Measurements from ENCODE around the gene DPP7. TPM values are rescaled to one million over a fixed set of nuclear protein-coding genes. Genes with fewer than 3 reads are reported as not detected.

The DPP7 gene
- total RNA-seq, 1 donor from 2014 or later: 6.1 TPM

DNA sequence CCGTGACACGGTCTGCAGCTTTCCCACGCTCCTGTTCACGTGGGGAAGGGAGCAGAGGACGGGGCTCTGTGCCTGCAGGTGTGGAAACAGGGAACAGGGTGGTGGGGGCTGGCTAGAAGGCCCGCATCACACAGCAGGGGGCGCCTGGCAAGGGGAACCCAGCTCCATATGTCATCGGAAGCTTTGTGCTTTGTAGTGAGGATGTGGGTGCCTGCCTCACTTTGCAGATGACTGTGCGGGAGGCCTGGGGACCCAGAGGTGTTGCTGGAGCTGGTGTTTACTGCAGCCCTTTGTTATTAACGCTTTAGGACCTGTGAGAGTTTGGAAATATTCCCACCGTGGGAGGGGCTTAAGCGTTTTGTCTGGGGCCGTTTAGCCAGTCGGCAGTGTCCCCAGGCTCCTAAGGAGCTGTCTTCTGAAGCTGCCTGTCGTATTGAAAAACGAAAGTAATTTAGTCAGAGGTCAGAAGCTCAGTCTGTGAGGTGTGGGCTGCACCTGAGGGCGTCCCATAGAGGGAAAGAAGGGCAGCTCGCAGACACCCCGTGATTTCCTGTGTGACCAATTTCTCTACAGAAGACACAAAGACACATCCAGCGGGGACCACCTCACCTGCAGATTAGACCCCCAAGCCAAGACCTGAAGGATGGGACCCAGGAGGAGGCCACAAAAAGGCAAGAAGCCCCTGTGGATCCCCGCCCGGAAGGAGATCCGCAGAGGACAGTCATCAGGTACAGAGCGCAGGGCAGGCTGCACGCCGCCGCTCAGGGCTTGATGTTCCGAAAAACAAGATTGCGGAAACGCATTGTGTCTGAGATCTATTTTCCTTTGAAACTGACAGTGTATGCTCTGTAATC lies 18.6 kb downstream of the DPP7 start:
- Mint-ChIP-seq H3K4me1 (ENCODE audit: unreplicated experiment) (no peaks in the 10 kb centered on the region), H3K9me3 (ENCODE audit: unreplicated experiment) (no peaks in the 10 kb centered on the region), H3K27ac (ENCODE audit: unreplicated experiment) (no peak overlapping the region), H3K4me3 (ENCODE audit: unreplicated experiment) (no peak overlapping the region), H3K27me3 (ENCODE audit: unreplicated experiment) (peaks cover 7% of the 10 kb centered on the region), H3K36me3 (ENCODE audit: low read depth, unreplicated experiment) (peaks cover 34% of the 10 kb centered on the region)
- DNase-seq (ENCODE audit: low spot score): no peak
- TF ChIP-seq, protein P1, sequence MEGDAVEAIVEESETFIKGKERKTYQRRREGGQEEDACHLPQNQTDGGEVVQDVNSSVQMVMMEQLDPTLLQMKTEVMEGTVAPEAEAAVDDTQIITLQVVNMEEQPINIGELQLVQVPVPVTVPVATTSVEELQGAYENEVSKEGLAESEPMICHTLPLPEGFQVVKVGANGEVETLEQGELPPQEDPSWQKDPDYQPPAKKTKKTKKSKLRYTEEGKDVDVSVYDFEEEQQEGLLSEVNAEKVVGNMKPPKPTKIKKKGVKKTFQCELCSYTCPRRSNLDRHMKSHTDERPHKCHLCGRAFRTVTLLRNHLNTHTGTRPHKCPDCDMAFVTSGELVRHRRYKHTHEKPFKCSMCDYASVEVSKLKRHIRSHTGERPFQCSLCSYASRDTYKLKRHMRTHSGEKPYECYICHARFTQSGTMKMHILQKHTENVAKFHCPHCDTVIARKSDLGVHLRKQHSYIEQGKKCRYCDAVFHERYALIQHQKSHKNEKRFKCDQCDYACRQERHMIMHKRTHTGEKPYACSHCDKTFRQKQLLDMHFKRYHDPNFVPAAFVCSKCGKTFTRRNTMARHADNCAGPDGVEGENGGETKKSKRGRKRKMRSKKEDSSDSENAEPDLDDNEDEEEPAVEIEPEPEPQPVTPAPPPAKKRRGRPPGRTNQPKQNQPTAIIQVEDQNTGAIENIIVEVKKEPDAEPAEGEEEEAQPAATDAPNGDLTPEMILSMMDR (IDR thresholded peaks at IDR 0.05; ENCODE audit: unreplicated experiment): no peak

DNA sequence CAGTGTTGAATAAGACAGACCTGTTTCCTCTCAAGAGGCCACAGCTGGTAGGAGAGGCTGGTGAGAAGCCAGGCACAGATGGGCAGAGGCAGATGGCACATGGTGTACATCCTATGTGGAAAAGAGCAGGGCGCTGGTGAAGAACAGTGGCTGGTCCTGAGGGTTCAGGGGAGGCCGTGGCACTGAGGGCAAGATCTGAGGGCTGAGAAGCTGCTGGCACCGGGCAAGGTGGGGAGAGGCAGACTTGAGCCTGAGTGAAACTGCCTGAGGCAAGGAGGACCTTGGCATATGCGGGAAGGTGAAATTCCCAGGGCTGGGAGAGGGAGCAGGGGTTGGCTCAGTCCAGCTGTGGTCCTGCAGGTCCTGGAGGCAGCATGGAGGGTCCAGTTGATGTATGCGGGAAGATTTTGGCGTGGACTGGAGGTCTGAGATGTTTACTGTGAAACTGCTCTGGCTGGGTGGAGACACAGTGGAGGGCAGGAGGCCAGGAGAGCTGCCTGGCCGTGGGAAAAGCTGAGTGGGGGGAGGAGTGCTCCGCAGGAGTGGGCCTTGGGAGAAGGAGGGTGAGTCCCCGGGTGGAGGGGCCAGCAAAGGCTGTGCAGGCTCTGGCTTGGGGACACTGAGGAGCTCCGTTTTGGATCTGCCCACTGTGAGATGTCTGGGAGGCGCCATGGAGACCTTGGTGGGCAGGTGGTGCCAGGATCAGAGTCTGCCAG lies 25.1 kb downstream of the DPP7 start:
- TF ChIP-seq, protein P1 (IDR thresholded peaks at IDR 0.05; ENCODE audit: unreplicated experiment): no peak
- Mint-ChIP-seq H3K4me1 (ENCODE audit: unreplicated experiment) (peaks cover 12% of the 10 kb centered on the region), H3K36me3 (ENCODE audit: low read depth, unreplicated experiment) (peaks cover 34% of the 10 kb centered on the region), H3K4me3 (ENCODE audit: unreplicated experiment) (peak overlapping the region; percentile 69), H3K9me3 (ENCODE audit: unreplicated experiment) (no peaks in the 10 kb centered on the region), H3K27me3 (ENCODE audit: unreplicated experiment) (peaks cover 16% of the 10 kb centered on the region), H3K27ac (ENCODE audit: unreplicated experiment) (no peak overlapping the region)
- no peak for DNase-seq (ENCODE audit: low spot score)

DNA sequence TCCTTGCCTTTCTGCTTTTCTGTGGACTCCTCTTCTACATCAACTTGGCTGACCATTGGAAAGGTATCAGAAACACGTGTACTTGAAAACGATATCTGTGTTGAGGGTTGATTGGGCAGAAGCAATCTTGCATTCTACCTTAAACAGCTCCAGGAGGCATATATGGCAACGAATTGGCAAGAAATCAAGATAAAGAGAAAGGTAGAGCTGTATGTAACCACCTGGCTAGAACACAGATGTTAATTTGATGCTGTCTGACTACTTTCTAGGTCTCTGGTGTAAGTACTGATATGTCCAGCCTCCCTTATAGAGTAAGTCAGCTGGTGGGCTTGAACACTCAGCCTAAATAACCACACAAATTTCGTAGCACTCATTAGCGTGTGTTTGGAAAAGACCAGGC lies 26.4 kb downstream of the DPP7 start:
- Mint-ChIP-seq H3K36me3 (ENCODE audit: low read depth, unreplicated experiment) (peaks cover 30% of the 10 kb centered on the region), H3K27me3 (ENCODE audit: unreplicated experiment) (peaks cover 22% of the 10 kb centered on the region), H3K4me3 (ENCODE audit: unreplicated experiment) (peak overlapping the region; percentile 94), H3K9me3 (ENCODE audit: unreplicated experiment) (no peaks in the 10 kb centered on the region), H3K27ac (ENCODE audit: unreplicated experiment) (peak overlapping the region; percentile 28), H3K4me1 (ENCODE audit: unreplicated experiment) (peaks cover 12% of the 10 kb centered on the region)
- TF ChIP-seq, protein P1 (IDR thresholded peaks at IDR 0.05; ENCODE audit: unreplicated experiment): no peak
- no peak for DNase-seq (ENCODE audit: low spot score)

DNA sequence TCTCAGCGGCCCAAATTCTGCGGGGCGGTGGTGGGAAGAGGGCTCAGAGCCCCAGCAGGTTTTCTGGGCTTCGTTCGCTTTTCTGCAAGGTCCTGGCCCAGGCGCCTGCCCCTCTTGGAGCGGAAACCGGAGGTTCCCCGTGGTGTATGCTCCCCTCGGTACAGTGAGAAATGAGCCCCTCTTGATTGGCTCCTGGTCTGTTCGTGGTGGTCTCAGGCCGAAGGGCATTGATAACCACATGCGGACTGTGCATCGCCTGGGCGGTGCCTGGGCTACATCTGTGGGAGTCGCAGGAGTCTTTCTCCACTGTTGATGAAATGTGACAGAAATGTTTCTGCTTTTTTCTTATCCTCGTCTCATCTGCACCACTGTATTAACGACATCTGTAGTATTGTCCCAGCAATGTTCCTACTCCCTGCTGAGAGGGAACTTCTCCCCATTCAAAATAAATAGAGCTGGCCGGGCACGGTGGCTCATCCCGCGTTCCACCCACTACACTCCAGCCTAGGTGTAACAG lies 27.1 kb downstream of the DPP7 start:
- peaks cover 20% of the 10 kb centered on the region for H3K27me3 Mint-ChIP-seq (ENCODE audit: unreplicated experiment)
- peak overlapping the region; percentile 28 for H3K27ac Mint-ChIP-seq (ENCODE audit: unreplicated experiment)
- H3K4me1 Mint-ChIP-seq (ENCODE audit: unreplicated experiment): peaks cover 12% of the 10 kb centered on the region
- no peaks in the 10 kb centered on the region for H3K9me3 Mint-ChIP-seq (ENCODE audit: unreplicated experiment)
- H3K36me3 Mint-ChIP-seq (ENCODE audit: low read depth, unreplicated experiment): peaks cover 25% of the 10 kb centered on the region
- DNase-seq (ENCODE audit: low spot score): no peak
- TF ChIP-seq, protein P1 (IDR thresholded peaks at IDR 0.05; ENCODE audit: unreplicated experiment): no peak
- peak overlapping the region; percentile 94 for H3K4me3 Mint-ChIP-seq (ENCODE audit: unreplicated experiment)
